ENCODE results near the gene RTN4R.

The RTN4R gene

GRCh38 chr22:20228939-20229272 is 39.2 kb downstream of the RTN4R start:
- DNase-seq (ENCODE audit: low spot score), result no peak

GRCh38 chr22:20228055-20228938 is 39.8 kb downstream of the RTN4R start:
- no peak for DNase-seq (ENCODE audit: low spot score)

DNA sequence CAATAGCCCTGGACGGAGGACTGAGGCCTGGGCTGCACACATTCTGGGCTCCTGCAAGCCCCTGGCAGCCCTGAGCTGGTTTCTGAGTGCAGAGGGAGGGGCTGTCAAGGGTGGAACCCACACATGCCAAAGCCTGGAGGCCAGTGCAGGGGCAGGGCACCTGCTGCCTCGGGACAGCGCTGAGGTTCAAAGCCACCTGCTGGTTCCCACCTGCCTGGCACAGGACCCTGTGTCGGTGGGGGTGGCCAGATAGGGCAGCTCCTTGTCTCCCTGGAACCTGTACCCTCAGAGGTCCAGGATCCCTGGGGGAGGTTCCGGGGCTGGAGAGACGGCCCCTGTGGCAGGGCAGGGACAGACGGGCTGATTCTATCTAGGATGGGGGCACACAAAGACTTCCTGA is 40.8 kb downstream of the RTN4R start:
- DNase-seq (ENCODE audit: low spot score), result no peak

- DNase-seq (ENCODE audit: low spot score), result no peak
These were observed 41.3 kb downstream of the RTN4R start for GRCh38 chr22:20226760-20227350.

GRCh38 chr22:20226077-20226716 is 41.9 kb downstream of the RTN4R start:
- DNase-seq (ENCODE audit: low spot score), result no peak

DNA sequence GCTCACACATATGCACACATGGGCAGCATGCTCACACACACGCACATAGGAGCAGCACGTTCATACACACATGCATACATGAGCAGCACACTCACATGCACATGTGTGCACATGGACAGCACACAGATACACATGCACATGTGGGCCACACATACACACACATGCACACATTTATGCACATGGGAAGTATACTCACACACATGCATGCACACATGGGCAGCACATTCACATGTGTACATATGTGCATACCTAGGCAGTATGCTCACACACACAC is 42.5 kb downstream of the RTN4R start:
- DNase-seq (ENCODE audit: low spot score), result no peak

- DNase-seq (ENCODE audit: low spot score), result no peak
These were observed 43.0 kb downstream of the RTN4R start for GRCh38 chr22:20224917-20225692.

- DNase-seq (ENCODE audit: low spot score), result no peak
These were observed 43.9 kb downstream of the RTN4R start for GRCh38 chr22:20224256-20224626.

DNA sequence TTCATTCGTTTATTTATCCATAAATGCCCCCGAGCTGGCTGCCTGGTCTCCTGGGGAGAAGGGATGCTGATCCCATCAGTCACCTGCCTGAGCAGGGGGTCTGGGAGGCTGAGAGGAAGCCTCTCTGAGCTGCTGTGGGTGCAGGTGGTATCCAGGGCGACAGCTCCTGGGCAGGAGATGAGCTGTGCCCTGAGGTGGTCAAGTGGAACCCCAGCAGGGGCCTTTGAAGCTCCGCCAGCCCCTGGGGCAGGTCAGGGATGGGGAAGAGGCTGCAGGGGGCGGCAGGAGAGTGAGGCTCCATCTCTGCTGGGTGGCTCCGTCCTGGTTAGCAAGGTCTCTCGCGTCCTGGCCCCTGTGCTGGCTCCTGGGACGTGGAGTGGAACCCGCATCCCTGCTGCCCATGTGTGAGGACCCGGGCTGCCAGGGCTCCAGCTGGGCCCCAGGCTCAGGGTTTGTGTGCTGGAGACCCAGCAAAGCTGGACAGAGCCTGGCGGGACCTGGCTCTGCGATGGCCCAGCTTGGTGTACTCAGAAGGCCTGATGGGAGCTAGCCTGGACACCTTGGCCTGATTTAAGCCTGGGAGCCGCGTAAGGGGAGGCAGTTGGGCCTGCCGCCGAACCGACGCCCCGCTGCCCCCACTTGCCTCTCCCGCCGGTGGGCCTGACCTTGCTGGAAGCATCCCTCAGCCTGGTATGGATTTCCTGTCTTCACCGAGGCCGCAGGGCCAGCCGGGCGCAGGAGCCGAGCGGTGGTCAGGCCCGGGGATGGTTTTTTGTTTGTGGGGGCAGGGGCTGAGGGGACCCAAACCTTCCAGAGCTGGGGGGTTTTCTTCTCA is 44.5 kb downstream of the RTN4R start:
- no peak for DNase-seq (ENCODE audit: low spot score)

DNA sequence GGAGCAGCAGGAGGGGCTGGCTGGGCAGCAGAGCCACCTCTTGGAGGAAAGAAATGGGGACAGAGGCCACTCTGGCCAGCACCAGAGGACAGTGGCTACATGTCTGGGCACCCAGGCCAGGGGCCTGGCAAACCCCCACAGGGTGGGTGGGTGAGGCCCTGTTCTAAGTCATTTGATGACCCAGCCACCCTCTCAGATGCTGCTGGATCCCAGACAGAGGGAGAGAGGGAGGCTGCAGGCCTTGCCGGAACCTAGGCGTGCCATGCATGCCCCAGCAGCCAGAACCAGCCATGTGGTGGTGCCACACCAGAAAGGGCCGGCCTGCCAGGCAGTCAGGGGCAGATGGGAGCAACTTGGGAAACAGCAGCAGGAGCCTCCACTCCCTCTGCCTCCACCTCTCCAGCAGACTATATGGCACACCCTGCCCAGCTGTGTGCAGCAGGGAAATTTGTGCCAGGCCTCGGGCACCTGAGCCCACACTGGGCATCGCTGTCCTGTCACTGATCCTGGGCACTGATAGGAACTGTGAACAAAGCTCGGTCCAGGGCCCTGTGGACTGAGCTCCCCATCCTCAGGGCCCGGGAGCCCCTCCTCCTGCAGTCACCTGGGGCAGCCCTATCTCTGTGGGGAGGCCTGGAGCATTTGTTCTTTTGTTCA is 45.2 kb downstream of the RTN4R start:
- no peak for DNase-seq (ENCODE audit: low spot score)

DNA sequence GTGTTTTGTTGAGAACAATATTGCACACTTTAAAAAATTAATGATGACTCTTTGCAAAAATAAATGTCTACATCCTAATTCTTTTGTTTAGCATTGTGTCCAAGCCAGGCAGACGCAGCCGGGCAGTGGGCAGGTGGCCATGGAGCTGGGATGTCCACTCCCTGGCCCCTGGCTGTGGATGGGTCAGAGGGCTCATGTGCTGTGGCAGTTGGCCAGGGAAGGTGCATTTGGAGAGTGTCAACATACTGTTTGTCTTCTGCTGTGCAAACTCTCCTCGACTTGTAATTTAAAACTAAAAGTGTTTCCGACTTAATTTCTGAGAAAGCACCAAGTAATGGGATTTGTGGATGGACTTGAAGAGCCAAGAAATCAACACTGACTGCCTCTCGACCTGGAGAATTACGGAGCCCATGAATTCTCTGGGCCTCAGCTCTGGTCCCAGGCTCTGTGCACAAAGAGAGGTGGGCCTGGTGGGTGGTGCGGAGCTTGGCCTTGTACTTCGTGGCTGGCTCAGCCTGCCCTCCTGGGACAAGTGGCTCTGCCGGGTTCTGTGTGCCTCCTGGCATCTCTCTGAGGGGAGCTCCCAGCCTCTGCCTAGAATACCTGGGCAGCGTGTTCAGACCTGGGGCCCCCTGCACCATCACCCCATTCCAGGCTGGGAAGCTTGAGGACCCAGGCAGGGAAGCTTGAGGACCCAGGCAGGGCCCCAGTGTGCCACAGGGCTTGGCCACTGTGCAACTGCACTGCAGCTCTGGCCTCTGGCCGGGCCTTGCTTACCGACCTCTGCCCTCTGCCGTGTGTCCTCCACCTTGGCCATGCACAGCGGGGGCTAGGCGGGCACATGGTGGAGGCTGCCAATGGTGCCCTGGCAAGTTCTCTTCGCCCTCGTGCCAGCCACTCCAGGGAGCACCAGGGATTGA is 46.4 kb downstream of the RTN4R start:
- no peak for DNase-seq (ENCODE audit: low spot score)

DNA sequence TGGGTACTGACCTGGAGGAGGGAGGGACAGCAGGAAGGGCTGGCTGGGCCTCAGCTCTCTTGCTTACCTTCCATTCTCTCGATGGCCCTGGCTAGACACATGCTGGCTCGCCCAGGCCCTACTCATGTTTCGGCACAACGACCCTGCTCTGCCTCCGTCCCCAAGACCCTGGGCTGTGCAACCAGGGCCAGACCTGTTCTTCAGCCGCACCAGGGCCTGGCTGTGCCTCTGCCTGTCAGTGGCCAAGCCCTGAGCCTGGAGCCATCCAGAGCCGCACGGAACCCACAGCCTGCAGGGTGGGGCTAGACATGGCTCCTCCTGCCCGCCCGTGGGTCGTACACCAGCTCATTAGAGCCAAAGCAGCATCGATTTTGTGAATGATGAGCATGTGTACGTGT is 47.5 kb downstream of the RTN4R start:
- no peak for DNase-seq (ENCODE audit: low spot score)

GRCh38 chr22:20219667-20220628 is 48.2 kb downstream of the RTN4R start:
- DNase-seq (ENCODE audit: low spot score), result peak; percentile 69

DNA sequence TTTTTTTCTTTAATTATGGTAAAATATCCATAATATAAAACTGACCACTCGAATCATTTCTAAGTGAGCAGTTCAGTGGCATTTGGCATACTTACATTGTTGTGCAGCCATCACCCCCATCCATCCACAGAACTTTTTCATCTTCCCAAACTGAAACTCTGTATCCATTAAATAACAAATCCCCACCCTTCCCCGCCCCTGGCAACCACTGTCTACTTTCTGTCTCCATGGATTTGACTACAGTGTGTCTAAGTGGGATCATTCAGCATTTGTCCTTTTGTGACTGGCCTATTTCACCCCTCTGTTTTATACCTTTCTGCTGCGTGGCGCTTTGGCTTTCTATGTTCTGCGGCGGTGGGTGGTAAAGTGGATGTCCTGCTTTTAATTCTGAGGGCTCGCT is 49.1 kb downstream of the RTN4R start:
- no peak for DNase-seq (ENCODE audit: low spot score)

DNA sequence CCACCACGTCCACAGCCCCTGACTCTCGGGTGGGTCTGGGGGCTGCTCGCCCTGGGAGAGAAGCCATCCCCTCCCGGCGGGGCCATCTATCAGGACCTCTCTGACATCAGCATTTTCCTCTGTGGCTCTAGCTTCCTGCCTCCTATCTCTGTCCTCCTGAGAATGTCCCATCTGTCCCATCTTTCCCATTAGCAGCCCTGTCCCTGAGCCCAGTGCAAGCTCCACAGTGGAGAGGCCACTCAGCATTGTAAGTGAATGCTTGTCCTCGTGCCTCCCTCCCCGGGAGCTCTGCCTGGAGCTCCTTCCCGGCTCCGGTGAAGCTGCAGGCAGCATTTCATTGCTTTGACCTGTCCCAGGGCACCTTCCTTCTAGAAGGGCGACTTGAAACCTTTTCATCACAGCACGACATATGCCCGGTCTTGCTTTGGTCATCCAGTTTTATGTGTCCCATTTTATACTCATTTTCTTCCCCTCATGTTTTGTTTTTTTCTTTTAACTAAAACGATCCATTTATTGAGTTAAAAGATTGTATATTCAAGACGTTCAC is 49.7 kb downstream of the RTN4R start:
- no peak for DNase-seq (ENCODE audit: low spot score)

DNA sequence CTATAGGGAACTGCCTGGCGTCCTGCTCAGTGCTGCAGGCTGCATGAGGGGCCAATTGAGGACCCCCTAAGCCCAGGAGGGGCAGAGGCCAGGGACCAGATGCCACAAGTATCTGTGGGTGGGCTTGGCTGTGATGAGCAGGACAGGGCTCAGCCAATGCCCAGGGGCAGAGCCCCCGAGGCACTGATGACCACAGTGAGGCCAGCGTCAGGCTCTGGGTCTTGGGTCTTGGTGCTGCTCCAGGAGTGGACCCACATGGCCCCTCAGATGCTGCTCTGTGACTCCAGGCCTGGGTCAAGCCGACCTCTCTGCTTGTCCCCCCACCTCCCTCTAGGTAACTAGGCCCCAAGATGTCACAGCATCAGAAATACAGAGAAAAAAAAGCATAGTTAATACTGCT is 50.6 kb downstream of the RTN4R start:
- DNase-seq (ENCODE audit: low spot score), result no peak

DNA sequence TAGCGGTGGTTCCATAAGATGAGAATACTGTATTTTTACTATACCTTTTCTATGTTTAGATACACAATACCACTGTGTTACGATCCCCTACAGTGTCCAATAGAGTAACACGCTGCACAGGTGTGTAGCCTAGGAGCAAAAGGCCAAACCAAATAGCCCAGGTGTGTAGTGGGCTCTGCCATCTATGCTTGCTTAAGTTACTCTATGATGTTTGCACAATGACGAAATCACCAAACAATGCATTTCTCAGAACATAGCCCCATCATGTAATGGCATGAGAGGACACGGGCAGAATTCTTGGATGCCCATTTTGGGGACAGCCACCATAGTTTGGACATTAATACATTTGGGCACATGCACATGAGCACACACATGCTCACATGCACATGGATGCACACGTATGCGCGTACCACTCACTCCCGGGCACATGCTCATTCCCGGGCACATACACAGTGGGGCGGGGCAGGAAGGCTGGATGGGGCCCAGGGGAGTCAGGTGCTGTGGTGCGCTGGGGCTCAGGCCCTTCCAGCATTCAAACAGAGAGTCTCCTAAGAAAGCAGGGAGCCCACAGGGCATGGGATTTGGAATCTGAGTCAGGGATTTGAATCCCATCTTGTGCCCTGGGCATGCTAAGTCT is 51.1 kb downstream of the RTN4R start:
- DNase-seq (ENCODE audit: low spot score), result no peak

DNA sequence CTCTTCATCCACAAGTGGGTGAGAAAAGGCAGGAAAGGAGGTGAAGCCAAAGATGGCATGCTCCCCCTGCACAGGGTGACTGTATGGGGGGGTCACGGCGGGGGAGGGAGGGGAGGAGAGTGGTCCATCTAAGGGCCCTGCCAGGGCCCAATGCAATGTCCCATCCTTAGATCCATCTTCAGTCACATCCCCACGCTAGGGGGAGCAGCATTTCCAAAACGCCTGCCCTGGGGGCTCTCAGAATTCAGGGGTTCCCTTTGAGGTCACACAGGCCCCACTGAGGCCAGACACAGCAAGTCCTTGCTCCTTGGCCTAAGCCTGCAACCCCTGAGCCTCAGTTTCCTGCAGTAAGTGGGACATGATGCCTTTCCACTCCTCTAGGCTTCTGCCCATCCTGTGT is 52.4 kb downstream of the RTN4R start:
- DNase-seq (ENCODE audit: low spot score), result no peak
